Suprapubic skin (tissue), 3 donors: ENCODE data around the gene FAM153A.
"Not testable (repeated sequence)": the region's sequence is repeated elsewhere in the genome, so short reads cannot be mapped to it uniquely, and the experiment has no call there.

ENCODE experiments used
- EP300 ChIP-seq: sonication (generic); formaldehyde crosslinking; IDR thresholded peaks from one replicate; pipeline ENCODE4 v1.6.1; 2017; ENCODE audit warnings: antibody characterized with exemption
- POLR2A ChIP-seq, 2 donors: fragments of 450-650 bp; IDR thresholded peaks; one replicate each; pipeline ENCODE4 v1.6.1; 2017; ENCODE audit warnings: antibody characterized with exemption in 2 of 2, mild to moderate bottlenecking in 2 of 2, moderate library complexity in 2 of 2
- TF ChIP-seq, protein P1 (sequence below), 2 donors: fragments of 200-600 bp in 1 of 2; fragments of 450-650 bp in 1 of 2; sonication (generic) in 1 of 2; IDR thresholded peaks; one replicate each; pipeline ENCODE4 v1.5.1; 2016 to 2019; ENCODE audit warnings: antibody characterized with exemption in 2 of 2, mild to moderate bottlenecking in 1 of 2, moderate library complexity in 1 of 2

DNA sequence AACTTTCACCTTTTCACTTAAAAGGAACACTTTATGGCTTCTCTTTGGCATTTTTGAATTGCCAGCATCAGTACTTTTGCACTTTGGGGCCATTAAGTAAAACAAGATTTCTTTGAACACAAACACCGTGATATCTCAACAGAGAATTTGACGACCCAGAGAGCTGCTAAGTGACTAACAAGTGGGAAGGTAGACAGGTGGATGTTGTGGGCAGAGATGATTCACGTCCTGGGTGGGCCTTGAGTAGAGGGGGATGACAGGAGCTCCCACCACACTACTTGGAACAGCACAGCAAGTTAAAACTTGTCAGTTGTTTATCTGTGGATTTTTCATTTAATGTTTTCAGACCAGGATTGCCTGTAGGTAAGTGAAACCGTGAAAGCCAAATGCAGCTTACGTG is 18.7 kb upstream of the FAM153A start:
- TF ChIP-seq, protein P1, sequence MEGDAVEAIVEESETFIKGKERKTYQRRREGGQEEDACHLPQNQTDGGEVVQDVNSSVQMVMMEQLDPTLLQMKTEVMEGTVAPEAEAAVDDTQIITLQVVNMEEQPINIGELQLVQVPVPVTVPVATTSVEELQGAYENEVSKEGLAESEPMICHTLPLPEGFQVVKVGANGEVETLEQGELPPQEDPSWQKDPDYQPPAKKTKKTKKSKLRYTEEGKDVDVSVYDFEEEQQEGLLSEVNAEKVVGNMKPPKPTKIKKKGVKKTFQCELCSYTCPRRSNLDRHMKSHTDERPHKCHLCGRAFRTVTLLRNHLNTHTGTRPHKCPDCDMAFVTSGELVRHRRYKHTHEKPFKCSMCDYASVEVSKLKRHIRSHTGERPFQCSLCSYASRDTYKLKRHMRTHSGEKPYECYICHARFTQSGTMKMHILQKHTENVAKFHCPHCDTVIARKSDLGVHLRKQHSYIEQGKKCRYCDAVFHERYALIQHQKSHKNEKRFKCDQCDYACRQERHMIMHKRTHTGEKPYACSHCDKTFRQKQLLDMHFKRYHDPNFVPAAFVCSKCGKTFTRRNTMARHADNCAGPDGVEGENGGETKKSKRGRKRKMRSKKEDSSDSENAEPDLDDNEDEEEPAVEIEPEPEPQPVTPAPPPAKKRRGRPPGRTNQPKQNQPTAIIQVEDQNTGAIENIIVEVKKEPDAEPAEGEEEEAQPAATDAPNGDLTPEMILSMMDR (IDR thresholded peaks at IDR 0.05): not testable (repeated sequence)
- not testable (repeated sequence) for TF ChIP-seq POLR2A (IDR thresholded peaks at IDR 0.05); EP300
